NCI-H345 treated with DMSO at 0.1 percent for 48 hours (cell line): ENCODE data around the gene PPA1.
A peak's percentile ranks its signal among the peaks of the same experiment; 100 is the strongest.
"Not testable (repeated sequence)": the region's sequence is repeated elsewhere in the genome, so short reads cannot be mapped to it uniquely, and the experiment has no call there.

Experiments
- DNase-seq: peaks from one replicate; lab custom pipeline; 2025; ENCODE audit not compliant: unreplicated experiment; lab: John Stamatoyannopoulos, UW

The PPA1 gene

DNA sequence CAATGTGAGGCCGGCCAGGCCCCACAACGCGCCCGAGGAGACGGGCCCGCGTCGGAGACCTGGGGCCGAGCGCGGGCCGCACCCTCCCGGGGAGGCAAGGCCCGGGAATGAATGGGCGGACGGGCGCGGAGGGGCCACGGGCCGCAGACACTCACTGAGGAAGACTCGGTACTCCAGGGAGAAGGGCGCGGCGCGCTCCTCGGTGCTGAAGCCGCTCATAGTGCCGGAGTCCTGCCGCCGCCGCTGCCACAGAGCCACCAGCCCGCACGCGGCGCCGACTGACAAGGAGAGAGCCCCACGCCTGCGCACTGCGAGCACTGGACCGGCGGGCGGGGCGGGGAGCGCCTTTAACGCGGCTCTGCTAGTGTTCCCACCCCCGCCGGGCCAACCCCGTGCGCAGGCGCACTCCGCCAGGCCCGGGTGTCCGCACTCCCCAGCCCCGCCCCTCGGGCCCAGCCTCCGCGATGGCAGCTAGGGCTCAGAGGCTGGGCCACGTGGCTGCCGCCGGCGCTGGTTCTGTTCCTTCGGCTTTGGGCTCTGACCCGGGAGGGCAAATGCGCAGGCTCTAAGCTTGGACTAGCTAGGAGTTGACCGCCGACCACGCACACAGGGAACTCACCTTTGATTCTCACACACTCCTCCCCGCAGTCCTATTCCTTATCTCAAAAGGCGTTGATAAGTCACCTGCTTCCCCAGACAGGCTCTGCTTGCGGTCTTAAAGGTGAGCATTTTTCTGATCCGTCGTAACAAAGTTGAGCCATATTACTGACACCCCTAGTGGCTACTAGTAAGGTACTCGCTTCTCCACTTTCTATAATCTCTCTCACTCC is at the start of gene PPA1:
TSS of gene PPA1 (minus strand) at position 321 of the 830 bp plus-strand sequence. CDS start at position 219, 102 bp downstream.
- peak; percentile 73 for DNase-seq

GRCh38 chr10:70281609-70282008 is 48.4 kb upstream of the PPA1 start:
- no peak for DNase-seq

- DNase-seq, result no peak
Measured at GRCh38 chr10:70280099-70280498, 46.9 kb upstream of the PPA1 start.

DNA sequence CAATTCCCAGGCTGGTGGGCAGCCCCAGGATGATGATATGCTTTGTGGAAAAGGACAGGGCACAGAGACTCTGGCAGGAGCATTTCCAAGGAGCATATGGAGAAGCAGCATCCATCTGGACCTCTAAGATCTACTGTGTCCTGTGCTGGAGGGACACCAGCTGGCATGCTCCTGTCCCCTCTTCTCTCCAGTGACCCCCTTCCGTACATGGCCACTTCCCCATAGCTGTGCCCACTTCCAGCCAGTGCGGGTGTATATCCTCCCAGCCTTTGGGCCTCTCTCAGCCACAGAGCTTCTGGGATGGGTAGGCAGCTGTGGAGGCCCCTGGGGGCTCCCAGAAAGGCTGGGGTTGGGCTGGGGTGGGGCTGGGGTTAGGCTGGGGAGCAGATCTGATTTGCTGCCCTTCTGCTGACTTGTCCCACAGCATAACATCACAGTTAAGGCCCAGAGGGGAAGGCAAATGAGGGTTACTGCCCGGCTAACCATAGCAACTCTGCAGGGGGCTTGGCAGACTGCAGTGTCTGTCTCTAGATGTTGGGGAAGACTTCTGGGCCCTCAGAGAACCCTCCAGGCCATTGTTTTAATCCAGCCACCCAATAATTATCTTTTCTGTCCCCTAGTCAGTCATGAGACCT is 44.3 kb upstream of the PPA1 start:
- DNase-seq, result no peak

GRCh38 chr10:70274643-70275042 is 41.4 kb upstream of the PPA1 start:
- DNase-seq, result no peak

- DNase-seq, result no peak
Measured at GRCh38 chr10:70272925-70273316, 39.7 kb upstream of the PPA1 start.

DNA sequence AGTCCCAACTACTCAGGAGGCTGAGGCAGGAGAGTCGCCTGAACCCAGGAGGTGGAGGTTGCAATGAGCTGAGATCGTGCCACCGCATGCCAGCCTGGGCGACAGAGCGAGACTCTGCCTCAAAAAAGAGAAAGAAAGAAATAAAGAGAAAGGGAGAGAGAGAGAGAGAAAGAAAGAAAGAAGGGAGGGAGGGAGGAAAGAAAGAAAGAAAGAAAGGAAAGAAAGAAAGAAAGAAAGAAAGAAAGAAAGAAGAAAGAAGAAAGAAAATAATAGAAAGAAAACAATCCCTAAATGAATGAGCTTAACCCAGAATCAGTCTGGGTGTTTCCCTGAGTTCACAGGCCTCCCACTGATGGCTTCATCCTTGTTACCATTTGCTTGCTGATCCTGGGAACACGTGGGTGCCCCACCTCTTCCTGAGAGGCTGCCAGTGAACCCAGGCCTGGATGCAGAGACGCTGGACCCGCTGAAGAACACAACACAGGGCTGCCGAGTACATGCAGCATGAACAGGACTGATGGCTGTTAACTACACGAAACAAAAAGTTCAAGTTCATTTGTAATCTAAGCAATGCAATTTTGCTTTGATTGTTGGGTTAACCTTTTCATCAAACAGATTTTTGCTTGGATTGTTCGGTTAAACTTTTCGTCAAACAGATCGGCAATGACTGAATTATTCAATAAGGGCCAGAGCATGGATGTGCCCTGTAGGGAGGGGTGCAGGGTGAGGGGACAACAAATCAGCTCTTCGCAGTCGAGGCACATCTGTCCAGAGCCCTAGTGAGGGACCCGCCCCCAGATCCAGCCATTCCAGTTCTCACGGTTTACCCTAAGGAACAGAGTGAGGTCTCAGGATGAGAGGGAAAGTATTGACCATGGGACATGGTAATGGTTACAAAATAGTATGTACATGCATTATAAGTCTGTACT is 39.0 kb upstream of the PPA1 start:
- no peak for DNase-seq

DNA sequence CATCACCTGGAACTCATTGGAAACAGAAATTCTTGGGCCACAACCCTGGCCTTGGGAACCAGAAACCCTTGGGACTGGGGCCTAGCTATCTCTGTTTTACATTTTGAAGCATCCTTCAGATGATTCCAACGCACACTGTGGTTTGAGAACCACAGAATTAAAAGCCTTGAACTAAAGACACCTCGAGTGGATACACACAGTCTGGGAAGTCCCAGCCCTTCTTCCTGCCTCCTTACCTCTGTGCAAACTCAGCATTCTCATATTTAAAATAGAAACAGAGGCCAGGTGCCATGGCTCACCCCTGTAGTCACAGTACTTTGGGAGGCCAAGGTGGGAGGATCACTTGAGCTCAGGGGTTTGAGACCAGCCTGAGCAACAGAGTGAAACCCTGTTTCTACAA is 37.7 kb upstream of the PPA1 start:
- no peak for DNase-seq

- DNase-seq, result no peak
Measured at GRCh38 chr10:70269741-70270140, 36.5 kb upstream of the PPA1 start.

DNA sequence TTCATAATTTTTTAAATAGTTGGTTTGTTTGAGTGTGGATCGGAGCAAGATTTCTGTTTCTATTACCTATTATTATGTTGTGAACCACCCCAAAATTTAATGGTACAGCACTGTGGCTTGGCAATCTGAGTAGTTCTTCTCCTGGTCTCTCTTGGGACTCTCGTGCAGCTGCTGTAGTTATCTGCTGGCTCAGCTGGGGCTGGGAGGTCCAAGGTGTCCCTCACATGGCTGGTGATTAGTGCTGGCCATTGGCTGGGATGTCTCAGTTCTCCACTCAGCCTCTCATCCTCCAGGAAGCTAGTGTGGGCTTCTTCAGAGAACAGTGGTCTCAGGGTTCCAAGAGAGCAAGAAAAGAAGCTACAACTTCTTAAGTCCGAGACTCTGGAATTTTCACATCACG is 35.1 kb upstream of the PPA1 start:
- DNase-seq, result no peak

DNA sequence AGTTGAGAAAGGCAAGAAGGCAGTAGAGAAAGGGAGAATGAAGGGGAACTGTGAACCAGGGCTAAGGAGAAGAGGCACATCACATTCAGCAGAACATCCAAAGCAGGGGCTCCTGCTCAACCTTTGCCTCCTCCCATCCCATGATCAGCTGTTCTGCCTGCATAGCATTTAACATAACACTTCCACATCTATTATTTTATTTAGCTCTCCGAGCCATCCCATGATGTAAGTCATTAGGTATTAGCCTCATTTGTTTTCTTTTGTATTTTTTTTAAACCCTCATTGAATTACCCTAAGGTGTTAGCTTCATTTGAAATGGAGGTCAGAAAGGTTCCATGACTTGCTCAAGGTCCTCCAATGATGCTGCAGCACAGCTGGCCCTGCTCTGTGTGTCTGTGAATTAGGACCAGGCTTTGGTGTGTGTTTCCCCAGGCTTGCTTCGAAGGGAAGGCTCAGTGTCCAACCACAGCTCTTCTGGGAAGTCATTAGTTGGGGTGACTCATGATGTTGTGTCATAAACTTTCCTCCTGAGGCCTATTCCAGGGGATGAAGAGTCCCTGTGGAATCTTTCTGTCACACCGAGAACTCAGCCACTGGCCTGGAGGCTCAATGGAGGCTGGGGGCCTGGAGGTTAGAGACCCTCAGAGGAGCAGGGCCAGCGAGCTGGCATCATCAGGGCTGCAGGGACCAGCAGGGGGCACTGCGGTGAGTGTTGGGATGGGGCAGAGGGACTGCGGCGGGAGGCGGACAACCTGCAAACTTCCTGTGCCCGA is 34.1 kb upstream of the PPA1 start:
- no peak for DNase-seq

DNA sequence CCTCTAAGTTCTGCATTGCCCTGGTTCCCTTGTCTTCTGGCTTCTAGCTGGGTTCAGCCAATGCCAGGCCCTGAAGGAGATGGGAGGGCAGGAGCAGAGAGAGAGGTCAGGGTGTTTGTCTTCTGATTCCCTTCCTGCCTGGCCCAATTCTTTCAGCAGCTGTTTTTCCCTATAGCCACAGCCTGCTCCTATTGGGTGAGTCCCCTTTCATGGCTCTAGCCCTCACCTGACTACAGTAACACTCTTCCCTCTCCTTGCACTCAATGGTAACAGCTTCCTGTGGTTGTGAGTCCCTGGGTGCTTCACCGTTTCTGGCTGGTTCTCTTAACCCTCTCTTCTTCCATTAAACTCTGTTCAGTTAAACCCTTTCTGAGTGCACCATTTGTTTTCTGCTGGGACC is 33.5 kb upstream of the PPA1 start:
- DNase-seq, result no peak

- DNase-seq, result no peak
Measured at GRCh38 chr10:70266056-70266455, 32.8 kb upstream of the PPA1 start.

DNA sequence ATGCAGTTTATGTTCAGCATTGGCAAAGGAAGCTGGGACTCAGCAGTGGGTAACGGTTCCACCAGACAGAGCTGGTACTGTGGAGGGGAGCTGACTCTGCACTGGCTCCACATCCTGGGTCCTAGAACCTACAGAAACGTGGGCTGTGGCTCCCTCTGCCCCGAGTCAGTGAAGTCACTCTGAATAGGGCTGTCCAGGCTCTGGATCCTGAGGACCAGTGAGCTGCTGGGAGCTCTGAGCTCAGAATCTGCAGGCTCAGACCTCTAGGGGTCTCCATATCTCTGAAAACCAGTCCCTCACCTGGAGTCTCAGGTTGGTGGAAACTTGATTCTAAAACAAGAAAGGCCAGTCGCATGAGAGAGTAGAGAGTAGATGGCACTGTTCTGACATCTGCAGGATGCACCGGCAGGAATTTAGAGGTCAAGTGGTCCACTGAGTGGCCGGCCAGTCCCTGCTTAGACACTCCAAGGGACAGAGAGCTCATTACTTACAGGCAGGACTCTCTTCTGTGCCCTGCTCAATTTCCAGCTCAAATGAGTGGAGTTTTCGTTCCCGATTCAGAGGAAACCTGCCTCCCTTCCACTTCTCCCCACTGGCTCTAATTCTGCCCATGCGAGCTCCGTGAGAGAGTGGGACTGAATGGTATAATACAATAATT is 31.9 kb upstream of the PPA1 start:
- no peak for DNase-seq

DNA sequence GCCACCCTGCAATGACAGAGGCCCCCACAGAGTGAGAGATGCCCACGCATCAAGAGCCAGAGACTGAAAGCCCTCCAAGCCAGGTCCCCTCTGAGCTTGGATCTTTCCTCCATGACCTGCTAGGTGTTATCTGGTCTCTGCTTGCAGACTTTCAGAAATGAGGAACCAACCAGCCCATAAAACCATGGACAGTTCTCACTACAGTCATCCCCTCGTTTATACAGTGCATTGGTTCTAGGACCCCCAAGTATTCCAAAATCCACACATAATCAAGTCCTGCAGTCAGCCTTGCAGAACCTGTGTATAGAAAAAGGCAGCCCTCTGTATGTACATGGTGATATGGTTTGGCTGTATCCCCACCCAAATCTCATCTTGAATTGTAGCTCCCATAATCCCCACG is 27.5 kb upstream of the PPA1 start:
- DNase-seq, result no peak

DNA sequence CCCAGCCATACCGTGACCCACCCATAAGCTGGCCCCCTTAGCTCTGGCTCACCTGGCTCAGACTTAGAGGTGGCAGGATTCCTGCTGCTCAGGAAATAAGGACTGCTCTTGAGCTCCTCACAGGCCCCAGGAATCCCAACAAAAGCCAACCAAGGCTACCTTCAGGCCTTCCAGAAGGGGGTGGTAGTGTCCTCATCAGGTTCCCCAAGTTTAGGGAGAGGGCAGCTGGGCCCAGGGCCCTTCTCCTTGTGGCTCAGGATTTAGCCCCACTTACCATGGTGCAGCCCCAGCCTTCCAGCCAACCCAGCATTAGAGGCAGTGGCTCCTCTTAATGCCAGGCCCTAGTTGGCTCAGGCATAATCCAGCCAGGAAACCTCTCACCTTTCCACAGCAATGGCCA is 27.0 kb upstream of the PPA1 start:
- no peak for DNase-seq

DNA sequence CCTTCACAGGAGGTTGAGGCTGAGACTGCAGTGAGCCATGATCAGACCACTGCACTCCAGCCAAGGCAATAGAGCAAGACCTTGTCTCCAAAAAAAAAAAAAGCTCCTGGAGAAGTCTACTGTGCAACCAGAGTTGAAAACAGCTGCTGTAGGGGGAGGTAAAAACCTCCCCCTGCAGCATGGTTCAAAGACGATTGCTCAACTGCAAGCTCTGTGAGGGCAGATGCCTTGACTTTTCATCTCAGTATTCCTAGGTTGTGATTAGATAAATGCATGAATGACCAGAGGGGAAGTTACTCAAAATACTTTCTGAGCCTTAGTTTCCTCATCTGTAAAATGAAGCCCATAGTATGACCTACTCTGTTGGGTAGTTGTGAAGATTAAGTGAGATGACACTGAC is 25.0 kb upstream of the PPA1 start:
- no peak for DNase-seq

DNA sequence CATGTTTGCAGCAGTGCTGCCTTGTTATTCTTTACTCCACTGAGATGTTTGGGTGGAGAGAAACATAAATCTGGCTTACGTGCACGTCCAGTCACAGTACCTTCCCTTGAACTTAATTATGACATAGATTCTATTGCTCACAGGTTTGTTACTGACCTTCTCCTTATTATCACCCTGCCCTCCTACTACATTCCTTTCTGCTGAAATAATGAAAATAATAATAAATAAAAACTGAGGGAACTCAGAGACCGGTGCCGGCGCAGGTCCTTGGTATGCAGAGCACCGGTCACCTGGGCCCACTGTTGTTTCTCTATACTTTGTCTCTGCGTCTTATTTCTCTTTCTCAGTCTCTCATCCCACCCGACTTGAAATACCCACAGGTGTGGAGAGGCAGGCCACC is 24.6 kb upstream of the PPA1 start:
- not testable (repeated sequence) for DNase-seq

GRCh38 chr10:70256463-70256862 is 23.2 kb upstream of the PPA1 start:
- DNase-seq, result no peak
